Measurements from ENCODE around the gene RAP1GAP. TPM values are rescaled to one million over a fixed set of nuclear protein-coding genes. Genes with fewer than 3 reads are reported as not detected.

RAP1GAP gene
- polyA plus RNA-seq, 2 of the 4 experiments (the other 2 are of a cell fraction), result 5.4 to 16.7 TPM

GRCh38 chr1:21612057-21612456 is 57.1 kb downstream of the RAP1GAP start (continued):
- TF ChIP-seq EHF (CRISPR knock-in tag; IDR thresholded peaks at IDR 0.05) (no peak), CHD2 (IDR thresholded peaks at IDR 0.05; ENCODE audit: low read length, partially characterized antibody) (no peak), BHLHE40 (IDR thresholded peaks at IDR 0.05; ENCODE audit: low read depth, low read length) (no peak)

- Histone ChIP-seq H3K4me3 (no peak overlapping the region), H3K4me2 (no peak overlapping the region), H3K4me1 (peaks cover 8% of the 10 kb centered on the region; the same call in 1 of the 3 replicates), H3K9me3 (no peaks in the 10 kb centered on the region), H3K27ac (no peak overlapping the region)
- FAIRE-seq (no peak), DNase-seq (ENCODE audit: low read depth in 1 of 2, low spot score in 1 of 2) (no peak), ATAC-seq (no peak)
- no peak for TF ChIP-seq HDAC2 (IDR thresholded peaks at IDR 0.05)
- TF ChIP-seq HOXB13 (CRISPR knock-in tag; IDR thresholded peaks at IDR 0.05; ENCODE audit: low read depth), result no peak
- TF ChIP-seq FOSB (CRISPR knock-in tag; IDR thresholded peaks at IDR 0.05), result no peak
- no peak for TF ChIP-seq CBX8 (IDR thresholded peaks at IDR 0.05)
- TF ChIP-seq ZSCAN20 (CRISPR knock-in tag; IDR thresholded peaks at IDR 0.05), result no peak
- TF ChIP-seq ZC3H11A (IDR thresholded peaks at IDR 0.05), result no peak
- TF ChIP-seq EHMT2 (IDR thresholded peaks at IDR 0.05; ENCODE audit: low read depth), result no peak
- no peak for TF ChIP-seq EHF (CRISPR knock-in tag; IDR thresholded peaks at IDR 0.05)
- TF ChIP-seq CBX2 (IDR thresholded peaks at IDR 0.05; ENCODE audit: borderline replicate concordance, low read depth), result no peak
- no peak for TF ChIP-seq USF2 (IDR thresholded peaks at IDR 0.05)
- no peak for TF ChIP-seq CHD4 (IDR thresholded peaks at IDR 0.05; ENCODE audit: borderline replicate concordance)
- no peak for TF ChIP-seq GATA3 (IDR thresholded peaks at IDR 0.05; ENCODE audit: borderline replicate concordance)
- ChIA-PET CTCF (interaction anchor here (0.8 to 1.5 kb wide), 6 partner anchors 10 to 242 kb away, joined by 3 to 5 read pairs (median 3); no protein-coding TSS in a partner anchor), POLR2A (no interaction called here)
- WGBS (ENCODE audit: missing lambda C conversion rate), result 86% methylated on average over 13 of the region's 21 CpGs
These were observed 58.0 kb downstream of the RAP1GAP start for GRCh38 chr1:21610989-21611785.

GRCh38 chr1:21610027-21610426 is 59.1 kb downstream of the RAP1GAP start:
- H3K27ac ChIP-seq, result no peak overlapping the region
- peaks cover 8% of the 10 kb centered on the region; the same call in 1 of the 3 replicates for H3K4me1 ChIP-seq
- 89% methylated on average over 14 of the region's 16 CpGs for WGBS (ENCODE audit: missing lambda C conversion rate)
- no peak for ATAC-seq
- POLR2A ChIA-PET, result interaction anchor here (0.6 kb wide), 1 partner anchor 70 kb away, joined by 5 read pairs; no protein-coding TSS in a partner anchor
- H3K9me3 ChIP-seq, result no peaks in the 10 kb centered on the region
- DNase-seq (ENCODE audit: low read depth in 1 of 2, low spot score in 1 of 2), result no peak
- CTCF ChIA-PET, result interaction anchor here (0.8 to 1.5 kb wide), 4 partner anchors 9 to 15 kb away, joined by 3 to 5 read pairs (median 3); no protein-coding TSS in a partner anchor
- H3K4me2 ChIP-seq, result no peak overlapping the region
- TF ChIP-seq HOXB5 (CRISPR knock-in tag; IDR thresholded peaks at IDR 0.05), result no peak
- no peak for TF ChIP-seq CBX8 (IDR thresholded peaks at IDR 0.05)
- TF ChIP-seq TP53 (CRISPR knock-in tag; IDR thresholded peaks at IDR 0.05), result no peak
- TF ChIP-seq HMGXB4 (CRISPR knock-in tag; IDR thresholded peaks at IDR 0.05; ENCODE audit: borderline replicate concordance), result no peak
- no peak for TF ChIP-seq JUN (IDR thresholded peaks at IDR 0.05)
- TF ChIP-seq ZSCAN20 (CRISPR knock-in tag; IDR thresholded peaks at IDR 0.05), result no peak
- TF ChIP-seq CHD4 (IDR thresholded peaks at IDR 0.05; ENCODE audit: borderline replicate concordance), result no peak
- TF ChIP-seq HES2 (IDR thresholded peaks at IDR 0.05), result no peak
- TF ChIP-seq MAZ (IDR thresholded peaks at IDR 0.05; ENCODE audit: borderline replicate concordance, low read depth, low read length), result no peak
- TF ChIP-seq CHD2 (IDR thresholded peaks at IDR 0.05; ENCODE audit: low read length, partially characterized antibody), result no peak
- no peak for TF ChIP-seq EHMT2 (IDR thresholded peaks at IDR 0.05; ENCODE audit: low read depth)
- TF ChIP-seq HDAC2 (IDR thresholded peaks at IDR 0.05), result no peak
- TF ChIP-seq JUNB (IDR thresholded peaks at IDR 0.05), result no peak
- no peak for TF ChIP-seq SREBF2 (IDR thresholded peaks at IDR 0.05)
- no peak for TF ChIP-seq BCL3 (IDR thresholded peaks at IDR 0.05)
- no peak for TF ChIP-seq FOSB (CRISPR knock-in tag; IDR thresholded peaks at IDR 0.05)
- H3K4me3 ChIP-seq, result no peak overlapping the region
- FAIRE-seq, result no peak

Data from A549 (cell line).